Gastroesophageal sphincter (tissue), 4 donors: ENCODE measurements around the gene PODXL2. TPM values are rescaled to one million over a fixed set of nuclear protein-coding genes. Genes with fewer than 3 reads are reported as not detected.

Source experiments
- ATAC-seq: fragments of 150-250 bp; one replicate; pipeline ENCODE4 v1.9.1; 2016; ENCODE audit warnings: mild to moderate bottlenecking, moderate library complexity
- H3K27ac ChIP-seq, 4 donors: fragments of 200-600 bp; sonication (generic) in 3 of 4; 1 replicate in 3 of 4; 2 replicates in 1 of 4; pipeline ENCODE4 v1.5.1; 2016 to 2019
- H3K27me3 ChIP-seq: fragments of 200-600 bp; sonication (generic); one replicate; pipeline ENCODE4 v1.5.1; 2019
- H3K36me3 ChIP-seq, 2 donors: fragments of 200-600 bp; sonication (generic); one replicate each; pipeline ENCODE4 v1.5.1; 2019; ENCODE audit warnings: control low read depth in 1 of 2
- H3K4me1 ChIP-seq, 3 donors: fragments of 200-600 bp; sonication (generic); 1 replicate in 2 of 3; 2 replicates in 1 of 3; pipeline ENCODE4 v1.5.1; 2016 to 2019; ENCODE audit warnings: control low read depth in 2 of 3
- H3K4me3 ChIP-seq, 2 donors: fragments of 200-600 bp; sonication (generic); one replicate each; pipeline ENCODE4 v1.5.1; 2019; ENCODE audit warnings: mild to moderate bottlenecking in 1 of 2, moderate library complexity in 1 of 2
- H3K9me3 ChIP-seq, 3 donors: fragments of 200-600 bp; sonication (generic); one replicate each; pipeline ENCODE4 v1.5.1; 2017 to 2019; ENCODE audit warnings: control low read depth in 2 of 3
- CTCF ChIP-seq, 4 experiments: fragments of 200-600 bp in 2 of 4; fragments of 450-650 bp in 2 of 4; sonication (generic) in 1 of 4; IDR thresholded peaks; one replicate each; pipeline ENCODE4 v1.5.1; 2017 to 2019; ENCODE audit warnings: antibody characterized with exemption in 4 of 4, mild to moderate bottlenecking in 2 of 4, moderate library complexity in 2 of 4
- EP300 ChIP-seq: sonication (generic); formaldehyde crosslinking; IDR thresholded peaks from one replicate; pipeline ENCODE4 v1.6.1; 2017; ENCODE audit warnings: antibody characterized with exemption, mild to moderate bottlenecking
- POLR2A ChIP-seq, 2 donors: fragments of 450-650 bp; IDR thresholded peaks; one replicate each; pipeline ENCODE4 v1.6.1; 2017; ENCODE audit warnings: antibody characterized with exemption in 2 of 2, mild to moderate bottlenecking in 2 of 2, moderate library complexity in 1 of 2
- POLR2AphosphoS5 ChIP-seq: sonication (generic); formaldehyde crosslinking; IDR thresholded peaks from one replicate; pipeline ENCODE4 v1.6.1; 2017; ENCODE audit warnings: antibody characterized with exemption
- WGBS, 2 donors: methylation state at CpG; one replicate each; pipeline ENCODE4 v1.1.5; 2018; ENCODE audit warnings: low coverage in 1 of 2; 5-methylcytosine and 5-hydroxymethylcytosine counted together
- total RNA-seq, 4 donors: library from RNA; depleted of rRNA; stranded (reverse); fragments of >200 nt; gene quantifications; one replicate each; pipeline ENCODE4 v1.1.0, GENCODE V29; 2016

PODXL2 gene
- total RNA-seq, 4 donors from 2014 or later: 1.9 to 2.8 (median 2.3) TPM

DNA sequence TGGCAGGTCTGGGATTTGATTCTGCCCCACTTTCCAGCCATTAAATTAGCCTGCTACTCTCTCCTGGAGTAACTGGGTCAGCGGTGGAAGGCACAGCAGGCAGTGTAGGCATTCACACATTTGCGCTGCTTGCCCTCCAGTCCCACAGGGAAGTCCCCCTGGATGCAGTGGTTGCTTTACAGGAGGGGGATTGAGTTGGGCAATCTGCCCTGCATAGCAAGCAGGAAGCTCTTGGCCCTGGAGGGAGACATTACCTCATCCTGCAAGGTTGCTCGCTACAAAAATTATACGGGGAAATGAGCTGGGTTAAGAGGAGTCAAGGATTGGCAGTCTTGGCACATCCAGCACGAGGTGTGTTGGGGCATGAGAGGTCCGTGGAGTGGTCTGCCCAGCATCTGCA, 16.0 kb upstream of the PODXL2 start:
- no peaks in the 10 kb centered on the region for H3K27me3 ChIP-seq
- no peak for TF ChIP-seq CTCF (IDR thresholded peaks at IDR 0.05)
- TF ChIP-seq EP300: no peak
- no peak for TF ChIP-seq POLR2A (IDR thresholded peaks at IDR 0.05)
- no peak for TF ChIP-seq POLR2AphosphoS5
- ATAC-seq: no peak
- no peak overlapping the region for H3K4me3 ChIP-seq
- no peaks in the 10 kb centered on the region for H3K4me1 ChIP-seq
- H3K9me3 ChIP-seq: no peaks in the 10 kb centered on the region
- 33% methylated on average over 4 of the region's 6 CpGs; no CpG with 5 or more reads in 1 of the 2 donors for WGBS, 2 donors
- no peak overlapping the region for H3K27ac ChIP-seq
- peaks cover 0 to 63% of the 10 kb centered on the region in 2 donors for H3K36me3 ChIP-seq

DNA sequence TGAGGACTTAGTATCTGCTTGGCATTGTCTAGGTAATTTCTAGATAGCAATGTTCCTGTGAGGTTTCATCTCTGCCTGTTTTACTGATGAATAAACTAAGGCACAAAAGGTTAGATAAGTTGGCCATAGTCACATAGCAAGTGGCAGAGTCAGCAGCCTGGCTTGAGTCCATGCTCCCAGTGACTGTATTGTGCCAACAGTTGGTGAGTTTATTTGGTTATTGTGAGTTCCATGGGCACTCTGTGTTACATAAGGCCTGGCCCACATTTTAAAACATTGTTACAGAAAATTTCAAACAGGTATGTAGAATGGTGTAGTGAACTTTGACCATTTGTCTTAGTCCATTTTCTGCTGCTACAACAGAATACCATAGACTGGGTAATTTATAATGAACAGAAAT, 15.6 kb upstream of the PODXL2 start:
- ATAC-seq: no peak
- Histone ChIP-seq H3K27ac (no peak overlapping the region), H3K36me3 (peaks cover 0 to 61% of the 10 kb centered on the region in 2 donors), H3K27me3 (no peaks in the 10 kb centered on the region), H3K9me3 (no peaks in the 10 kb centered on the region), H3K4me3 (no peak overlapping the region), H3K4me1 (no peaks in the 10 kb centered on the region)
- TF ChIP-seq EP300: no peak
- no peak for TF ChIP-seq CTCF (IDR thresholded peaks at IDR 0.05)
- TF ChIP-seq POLR2AphosphoS5: no peak
- no peak for TF ChIP-seq POLR2A (IDR thresholded peaks at IDR 0.05)

- H3K27me3 ChIP-seq: no peaks in the 10 kb centered on the region
- no peaks in the 10 kb centered on the region for H3K9me3 ChIP-seq
- no peak overlapping the region for H3K4me3 ChIP-seq
- ATAC-seq: no peak
- 73% methylated on average over 2 to 3 of the region's 4 CpGs for WGBS, 2 donors
- no peak overlapping the region for H3K27ac ChIP-seq
- TF ChIP-seq POLR2AphosphoS5 (no peak), POLR2A (IDR thresholded peaks at IDR 0.05) (no peak), CTCF (IDR thresholded peaks at IDR 0.05) (no peak), EP300 (no peak)
- H3K4me1 ChIP-seq: no peaks in the 10 kb centered on the region
- peaks cover 0 to 62% of the 10 kb centered on the region in 2 donors for H3K36me3 ChIP-seq
Measured at GRCh38 chr3:127614928-127615589, 13.9 kb upstream of the PODXL2 start.

DNA sequence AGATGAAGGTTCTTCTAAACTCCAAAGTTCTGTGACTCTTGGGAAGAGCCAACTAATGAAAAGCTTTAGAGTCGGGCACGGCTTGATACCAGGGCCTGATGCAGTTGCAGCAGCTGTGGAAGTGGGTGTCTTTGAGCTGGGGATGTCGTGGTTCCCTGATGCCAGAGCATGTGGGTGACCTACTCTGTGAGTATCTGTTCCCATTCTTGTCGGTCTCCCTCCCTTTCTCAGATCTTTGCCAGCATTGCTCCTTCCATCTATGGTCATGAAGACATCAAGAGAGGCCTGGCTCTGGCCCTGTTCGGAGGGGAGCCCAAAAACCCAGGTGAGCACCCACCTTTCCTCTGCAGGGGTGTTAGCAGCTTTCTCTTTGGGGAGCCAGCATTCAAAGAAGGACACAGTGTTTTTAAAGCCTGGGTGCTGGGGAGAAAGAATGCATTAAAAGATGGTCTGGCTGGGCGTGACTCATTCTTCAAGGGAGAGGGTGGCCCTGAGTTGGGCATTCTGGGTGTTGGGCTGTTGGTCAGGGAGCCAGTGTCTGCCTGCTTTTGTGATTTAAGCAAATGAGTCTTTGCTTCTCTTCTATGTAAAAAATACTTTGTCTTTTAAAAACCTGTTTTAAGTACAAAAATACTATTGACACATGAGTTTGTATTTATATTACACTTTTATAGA, 13.2 kb upstream of the PODXL2 start:
- H3K4me3 ChIP-seq: no peak overlapping the region
- TF ChIP-seq POLR2A (IDR thresholded peaks at IDR 0.05): no peak
- TF ChIP-seq EP300: no peak
- no peak for TF ChIP-seq CTCF (IDR thresholded peaks at IDR 0.05)
- no peak for TF ChIP-seq POLR2AphosphoS5
- peaks cover 0 to 62% of the 10 kb centered on the region in 2 donors for H3K36me3 ChIP-seq
- H3K27ac ChIP-seq: no peak overlapping the region
- WGBS, 2 donors: 100% methylated on average over 1 of the region's 6 CpGs
- no peak for ATAC-seq
- H3K4me1 ChIP-seq: no peaks in the 10 kb centered on the region
- no peaks in the 10 kb centered on the region for H3K27me3 ChIP-seq
- no peaks in the 10 kb centered on the region for H3K9me3 ChIP-seq
